WTC11 (cell line): ENCODE results near the gene OR2W3. TPM values are rescaled to one million over a fixed set of nuclear protein-coding genes. Genes with fewer than 3 reads are reported as not detected.

Experiments
- ATAC-seq: fragments of 200-7000 bp; cut with Tn5 transposase; 2 replicates; pipeline ENCODE4 v1.10.0; 2021; ENCODE audit warnings: mild to moderate bottlenecking, moderate library complexity
- CTCF ChIA-PET: fragments of 300-600 bp; sonication (Branson Sonifier 250); formaldehyde crosslinking; loops from one replicate; lab custom pipeline; 2021; ENCODE audit warnings: antibody characterized with exemption; lab: Charles Lee
- POLR2A ChIA-PET: fragments of 350-600 bp; sonication (Branson Sonifier 250); formaldehyde crosslinking; loops from one replicate; lab custom pipeline; 2021; ENCODE audit warnings: antibody characterized with exemption; lab: Charles Lee
- DNase-seq: peaks from one replicate; pipeline ENCODE4 v3.0.0; 2021; ENCODE audit warnings: low spot score
- H3K27ac Mint-ChIP-seq: 2 replicates; pipeline ENCODE4 v1.8.0; 2021; ENCODE audit warnings: mixed read lengths
- H3K27me3 Mint-ChIP-seq: 2 replicates; pipeline ENCODE4 v1.8.0; 2021; ENCODE audit warnings: low read depth, mild to moderate bottlenecking, moderate library complexity, mixed read lengths
- H3K36me3 Mint-ChIP-seq: 2 replicates; pipeline ENCODE4 v1.8.0; 2021; ENCODE audit warnings: mixed read lengths
- H3K4me1 Mint-ChIP-seq: 2 replicates; pipeline ENCODE4 v1.8.0; 2022; ENCODE audit warnings: mixed read lengths
- H3K4me3 Mint-ChIP-seq: 2 replicates; pipeline ENCODE4 v1.8.0; 2021; ENCODE audit warnings: mild to moderate bottlenecking, moderate library complexity, mixed read lengths
- H3K9me3 Mint-ChIP-seq: 2 replicates; pipeline ENCODE4 v1.8.0; 2021; ENCODE audit warnings: mixed read lengths
- CREM ChIP-seq: sonication (generic); formaldehyde crosslinking; IDR thresholded peaks from 2 replicates; pipeline ENCODE4 v1.8.1; 2022; ENCODE audit warnings: mild to moderate bottlenecking, missing genetic modification reagents, moderate library complexity
- ESRRA ChIP-seq: sonication (generic); formaldehyde crosslinking; IDR thresholded peaks from 2 replicates; pipeline ENCODE4 v1.8.1; 2022; ENCODE audit warnings: mild to moderate bottlenecking, missing genetic modification reagents, borderline replicate concordance
- ETV6 ChIP-seq: sonication (generic); formaldehyde crosslinking; IDR thresholded peaks from 2 replicates; pipeline ENCODE4 v1.8.1; 2022; ENCODE audit warnings: mild to moderate bottlenecking, missing genetic modification reagents
- FOXK1 ChIP-seq: sonication (generic); formaldehyde crosslinking; IDR thresholded peaks from 2 replicates; pipeline ENCODE4 v1.8.0; 2022; ENCODE audit warnings: mild to moderate bottlenecking, moderate library complexity, missing genetic modification reagents
- GTF2I ChIP-seq: fragments of 250-450 bp; sonication (Bioruptor Pico); conservative IDR thresholded peaks from 2 replicates; pipeline ENCODE4 v1.4.0; 2021; ENCODE audit warnings: mild to moderate bottlenecking
- IRF2 ChIP-seq: sonication (generic); formaldehyde crosslinking; IDR thresholded peaks from 2 replicates; pipeline ENCODE4 v1.8.0; 2022; ENCODE audit warnings: low read depth, missing genetic modification reagents, borderline replicate concordance
- MYBL2 ChIP-seq: sonication (generic); formaldehyde crosslinking; IDR thresholded peaks from 2 replicates; pipeline ENCODE4 v1.8.1; 2023; ENCODE audit warnings: mild to moderate bottlenecking, moderate library complexity, missing genetic modification reagents
- NR3C1 ChIP-seq: sonication (generic); formaldehyde crosslinking; conservative IDR thresholded peaks from 2 replicates; pipeline ENCODE4 v1.8.1; 2023; ENCODE audit warnings: low read depth, mild to moderate bottlenecking, missing genetic modification reagents
- PRRX2 ChIP-seq: fragments of 250-450 bp; sonication (Bioruptor Pico); IDR thresholded peaks from 2 replicates; pipeline ENCODE4 v1.8.0; 2021; ENCODE audit warnings: mild to moderate bottlenecking
- RELA ChIP-seq: sonication (generic); formaldehyde crosslinking; IDR thresholded peaks from 2 replicates; pipeline ENCODE4 v1.8.1; 2022; ENCODE audit warnings: missing genetic modification reagents, mild to moderate bottlenecking, borderline replicate concordance
- SMAD3 ChIP-seq: sonication (generic); formaldehyde crosslinking; IDR thresholded peaks from 2 replicates; pipeline ENCODE4 v1.8.0; 2022; ENCODE audit warnings: missing genetic modification reagents, mild to moderate bottlenecking, borderline replicate concordance
- TCF7 ChIP-seq: sonication (generic); formaldehyde crosslinking; IDR thresholded peaks from 2 replicates; pipeline ENCODE4 v1.8.0; 2022; ENCODE audit warnings: mild to moderate bottlenecking, low read depth, missing genetic modification reagents, moderate library complexity
- TEAD1 ChIP-seq: sonication (generic); formaldehyde crosslinking; IDR thresholded peaks from 2 replicates; pipeline ENCODE4 v1.8.0; 2022; ENCODE audit warnings: mild to moderate bottlenecking, missing genetic modification reagents
- TP53 ChIP-seq: sonication (generic); formaldehyde crosslinking; IDR thresholded peaks from 2 replicates; pipeline ENCODE4 v1.8.1; 2023; ENCODE audit warnings: mild to moderate bottlenecking, missing genetic modification reagents
- ZNF121 ChIP-seq: sonication (generic); formaldehyde crosslinking; IDR thresholded peaks from 2 replicates; pipeline ENCODE4 v1.8.0; 2023; ENCODE audit warnings: missing genetic modification reagents
- ZNF671 ChIP-seq: fragments of 250-450 bp; sonication (Bioruptor Pico); IDR thresholded peaks from 2 replicates; pipeline ENCODE4 v1.8.0; 2021; ENCODE audit warnings: mild to moderate bottlenecking
- total RNA-seq: library from RNA; stranded (reverse); gene quantifications from 3 replicates; pipeline ENCODE4 v1.2.3, GENCODE V29; 2021
- TF ChIP-seq, protein P1 (sequence below): sonication (generic); formaldehyde crosslinking; IDR thresholded peaks from 2 replicates; pipeline ENCODE4 v1.8.0; 2023; ENCODE audit warnings: missing genetic modification reagents
- TF ChIP-seq, protein P2 (sequence below): sonication (generic); formaldehyde crosslinking; IDR thresholded peaks from 2 replicates; pipeline ENCODE4 v1.8.0; 2023; ENCODE audit warnings: missing genetic modification reagents, mild to moderate bottlenecking, borderline replicate concordance
- TF ChIP-seq, protein P3 (sequence below): sonication (generic); formaldehyde crosslinking; IDR thresholded peaks from 2 replicates; pipeline ENCODE4 v1.8.1; 2023; ENCODE audit warnings: mild to moderate bottlenecking, missing genetic modification reagents, moderate library complexity
- TF ChIP-seq, protein P4 (sequence below): sonication (generic); formaldehyde crosslinking; IDR thresholded peaks from 2 replicates; pipeline ENCODE4 v1.8.0; 2023; ENCODE audit warnings: mild to moderate bottlenecking, missing genetic modification reagents

Gene OR2W3
- total RNA-seq, 1 experiment from 2014 or later: 0.17 TPM

DNA sequence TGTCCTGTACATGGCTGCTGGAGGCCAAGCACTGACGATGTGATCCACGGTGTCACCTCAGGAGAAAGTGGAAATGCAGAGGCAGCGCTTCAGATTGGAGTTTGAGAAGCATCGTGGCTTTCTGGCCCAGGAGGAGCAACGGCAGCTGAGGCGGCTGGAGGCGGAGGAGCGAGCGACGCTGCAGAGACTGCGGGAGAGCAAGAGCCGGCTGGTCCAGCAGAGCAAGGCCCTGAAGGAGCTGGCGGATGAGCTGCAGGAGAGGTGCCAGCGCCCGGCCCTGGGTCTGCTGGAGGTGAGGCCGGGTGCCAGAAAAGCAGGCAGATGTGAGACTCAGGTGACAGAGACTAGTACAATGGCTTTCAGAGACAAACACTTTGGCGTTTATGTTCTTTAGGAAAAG, 30.7 kb upstream of the OR2W3 start (continued):
- TF ChIP-seq TP53 (CRISPR knock-in tag) (no peak), RELA (CRISPR knock-in tag) (no peak), ESRRA (CRISPR knock-in tag) (no peak), ZNF121 (CRISPR knock-in tag) (no peak)
- TF ChIP-seq, protein P1, sequence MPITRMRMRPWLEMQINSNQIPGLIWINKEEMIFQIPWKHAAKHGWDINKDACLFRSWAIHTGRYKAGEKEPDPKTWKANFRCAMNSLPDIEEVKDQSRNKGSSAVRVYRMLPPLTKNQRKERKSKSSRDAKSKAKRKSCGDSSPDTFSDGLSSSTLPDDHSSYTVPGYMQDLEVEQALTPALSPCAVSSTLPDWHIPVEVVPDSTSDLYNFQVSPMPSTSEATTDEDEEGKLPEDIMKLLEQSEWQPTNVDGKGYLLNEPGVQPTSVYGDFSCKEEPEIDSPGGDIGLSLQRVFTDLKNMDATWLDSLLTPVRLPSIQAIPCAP (CRISPR knock-in tag): no peak

DNA sequence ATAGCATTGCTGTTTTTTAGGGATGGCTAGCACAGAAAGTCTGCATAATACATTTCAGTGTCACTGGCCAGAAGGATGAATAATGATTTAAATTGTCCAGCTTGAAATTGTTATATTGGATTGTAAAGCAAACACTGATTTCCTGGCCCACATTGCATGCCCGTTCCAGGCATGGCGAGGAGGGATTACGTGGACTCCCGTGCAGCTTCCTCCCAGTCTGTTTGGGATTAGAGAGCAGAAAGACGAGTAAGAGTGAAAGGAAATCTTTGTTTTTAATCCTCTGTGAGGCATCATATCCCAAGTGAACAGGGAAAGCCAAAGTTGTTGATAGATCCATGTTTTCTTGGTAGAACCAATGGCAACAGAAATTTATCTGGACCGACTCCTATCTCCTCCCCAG, 30.0 kb upstream of the OR2W3 start:
- DNase-seq (no peak), ATAC-seq (no peak)
- H3K36me3 Mint-ChIP-seq: peaks cover 30% of the 10 kb centered on the region
- ChIA-PET CTCF (no interaction called here), POLR2A (no interaction called here)
- no peaks in the 10 kb centered on the region for H3K4me1 Mint-ChIP-seq
- H3K27ac Mint-ChIP-seq: no peak overlapping the region
- TF ChIP-seq FOXK1 (CRISPR knock-in tag) (no peak), MYBL2 (CRISPR knock-in tag) (no peak), TEAD1 (CRISPR knock-in tag) (no peak)
- peaks cover 42% of the 10 kb centered on the region for H3K9me3 Mint-ChIP-seq
- H3K27me3 Mint-ChIP-seq: no peaks in the 10 kb centered on the region
- no peak overlapping the region for H3K4me3 Mint-ChIP-seq

DNA sequence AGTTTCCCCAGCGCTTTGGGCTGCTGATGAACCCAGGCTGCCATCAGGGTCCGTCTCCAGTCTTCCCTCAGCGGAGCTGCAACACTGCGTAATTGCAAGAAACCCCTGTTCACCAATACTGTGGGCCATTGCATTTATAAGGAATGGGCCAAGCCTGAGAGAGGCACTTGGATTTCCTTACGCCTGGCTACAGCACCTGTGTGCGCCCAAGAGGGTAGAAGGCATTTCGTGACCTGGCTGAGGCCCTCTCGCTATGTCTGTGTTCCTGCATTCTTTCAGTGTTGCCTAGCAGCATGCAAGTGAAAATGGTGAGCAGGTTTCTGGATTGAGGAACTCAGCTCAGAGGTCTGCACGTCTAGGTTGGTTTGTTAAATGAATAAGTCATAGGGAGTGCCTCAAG, 12.0 kb upstream of the OR2W3 start:
- H3K9me3 Mint-ChIP-seq: peaks cover 33% of the 10 kb centered on the region
- TF ChIP-seq, protein P2, sequence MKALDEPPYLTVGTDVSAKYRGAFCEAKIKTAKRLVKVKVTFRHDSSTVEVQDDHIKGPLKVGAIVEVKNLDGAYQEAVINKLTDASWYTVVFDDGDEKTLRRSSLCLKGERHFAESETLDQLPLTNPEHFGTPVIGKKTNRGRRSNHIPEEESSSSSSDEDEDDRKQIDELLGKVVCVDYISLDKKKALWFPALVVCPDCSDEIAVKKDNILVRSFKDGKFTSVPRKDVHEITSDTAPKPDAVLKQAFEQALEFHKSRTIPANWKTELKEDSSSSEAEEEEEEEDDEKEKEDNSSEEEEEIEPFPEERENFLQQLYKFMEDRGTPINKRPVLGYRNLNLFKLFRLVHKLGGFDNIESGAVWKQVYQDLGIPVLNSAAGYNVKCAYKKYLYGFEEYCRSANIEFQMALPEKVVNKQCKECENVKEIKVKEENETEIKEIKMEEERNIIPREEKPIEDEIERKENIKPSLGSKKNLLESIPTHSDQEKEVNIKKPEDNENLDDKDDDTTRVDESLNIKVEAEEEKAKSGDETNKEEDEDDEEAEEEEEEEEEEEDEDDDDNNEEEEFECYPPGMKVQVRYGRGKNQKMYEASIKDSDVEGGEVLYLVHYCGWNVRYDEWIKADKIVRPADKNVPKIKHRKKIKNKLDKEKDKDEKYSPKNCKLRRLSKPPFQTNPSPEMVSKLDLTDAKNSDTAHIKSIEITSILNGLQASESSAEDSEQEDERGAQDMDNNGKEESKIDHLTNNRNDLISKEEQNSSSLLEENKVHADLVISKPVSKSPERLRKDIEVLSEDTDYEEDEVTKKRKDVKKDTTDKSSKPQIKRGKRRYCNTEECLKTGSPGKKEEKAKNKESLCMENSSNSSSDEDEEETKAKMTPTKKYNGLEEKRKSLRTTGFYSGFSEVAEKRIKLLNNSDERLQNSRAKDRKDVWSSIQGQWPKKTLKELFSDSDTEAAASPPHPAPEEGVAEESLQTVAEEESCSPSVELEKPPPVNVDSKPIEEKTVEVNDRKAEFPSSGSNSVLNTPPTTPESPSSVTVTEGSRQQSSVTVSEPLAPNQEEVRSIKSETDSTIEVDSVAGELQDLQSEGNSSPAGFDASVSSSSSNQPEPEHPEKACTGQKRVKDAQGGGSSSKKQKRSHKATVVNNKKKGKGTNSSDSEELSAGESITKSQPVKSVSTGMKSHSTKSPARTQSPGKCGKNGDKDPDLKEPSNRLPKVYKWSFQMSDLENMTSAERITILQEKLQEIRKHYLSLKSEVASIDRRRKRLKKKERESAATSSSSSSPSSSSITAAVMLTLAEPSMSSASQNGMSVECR (CRISPR knock-in tag): no peak
- TF ChIP-seq TP53 (CRISPR knock-in tag) (no peak), SMAD3 (CRISPR knock-in tag) (no peak), NR3C1 (no peak), ETV6 (CRISPR knock-in tag) (no peak), TCF7 (no peak), ZNF671 (CRISPR knock-in tag) (no peak), CREM (CRISPR knock-in tag) (no peak), FOXK1 (CRISPR knock-in tag) (no peak), PRRX2 (CRISPR knock-in tag) (no peak), GTF2I (no peak), ZNF121 (CRISPR knock-in tag) (no peak), IRF2 (CRISPR knock-in tag) (no peak)
- TF ChIP-seq, protein P3, sequence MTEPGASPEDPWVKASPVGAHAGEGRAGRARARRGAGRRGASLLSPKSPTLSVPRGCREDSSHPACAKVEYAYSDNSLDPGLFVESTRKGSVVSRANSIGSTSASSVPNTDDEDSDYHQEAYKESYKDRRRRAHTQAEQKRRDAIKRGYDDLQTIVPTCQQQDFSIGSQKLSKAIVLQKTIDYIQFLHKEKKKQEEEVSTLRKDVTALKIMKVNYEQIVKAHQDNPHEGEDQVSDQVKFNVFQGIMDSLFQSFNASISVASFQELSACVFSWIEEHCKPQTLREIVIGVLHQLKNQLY (CRISPR knock-in tag): no peak
- TF ChIP-seq, protein P4, sequence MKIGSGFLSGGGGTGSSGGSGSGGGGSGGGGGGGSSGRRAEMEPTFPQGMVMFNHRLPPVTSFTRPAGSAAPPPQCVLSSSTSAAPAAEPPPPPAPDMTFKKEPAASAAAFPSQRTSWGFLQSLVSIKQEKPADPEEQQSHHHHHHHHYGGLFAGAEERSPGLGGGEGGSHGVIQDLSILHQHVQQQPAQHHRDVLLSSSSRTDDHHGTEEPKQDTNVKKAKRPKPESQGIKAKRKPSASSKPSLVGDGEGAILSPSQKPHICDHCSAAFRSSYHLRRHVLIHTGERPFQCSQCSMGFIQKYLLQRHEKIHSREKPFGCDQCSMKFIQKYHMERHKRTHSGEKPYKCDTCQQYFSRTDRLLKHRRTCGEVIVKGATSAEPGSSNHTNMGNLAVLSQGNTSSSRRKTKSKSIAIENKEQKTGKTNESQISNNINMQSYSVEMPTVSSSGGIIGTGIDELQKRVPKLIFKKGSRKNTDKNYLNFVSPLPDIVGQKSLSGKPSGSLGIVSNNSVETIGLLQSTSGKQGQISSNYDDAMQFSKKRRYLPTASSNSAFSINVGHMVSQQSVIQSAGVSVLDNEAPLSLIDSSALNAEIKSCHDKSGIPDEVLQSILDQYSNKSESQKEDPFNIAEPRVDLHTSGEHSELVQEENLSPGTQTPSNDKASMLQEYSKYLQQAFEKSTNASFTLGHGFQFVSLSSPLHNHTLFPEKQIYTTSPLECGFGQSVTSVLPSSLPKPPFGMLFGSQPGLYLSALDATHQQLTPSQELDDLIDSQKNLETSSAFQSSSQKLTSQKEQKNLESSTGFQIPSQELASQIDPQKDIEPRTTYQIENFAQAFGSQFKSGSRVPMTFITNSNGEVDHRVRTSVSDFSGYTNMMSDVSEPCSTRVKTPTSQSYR (CRISPR knock-in tag): no peak

More for the DNA sequence above, 12.0 kb upstream of the OR2W3 start:
- Mint-ChIP-seq H3K27ac (no peak overlapping the region), H3K4me3 (no peak overlapping the region), H3K36me3 (peaks cover 12% of the 10 kb centered on the region), H3K4me1 (peaks cover 2% of the 10 kb centered on the region; the same call in 1 of the 2 replicates), H3K27me3 (no peaks in the 10 kb centered on the region; the same call in 1 of the 2 replicates)
- ATAC-seq (no peak), DNase-seq (no peak)
- CTCF ChIA-PET: no interaction called here
- POLR2A ChIA-PET: no interaction called here
